HepG2 (cell line): ENCODE data around the gene VPREB3.

ENCODE experiments used
- CTCF ChIP-seq: sonication (generic); formaldehyde crosslinking; IDR thresholded peaks from 2 replicates; pipeline ENCODE4 v1.5.0; 2020; ENCODE audit warnings: mild to moderate bottlenecking, missing genetic modification reagents, moderate library complexity
- NCOA2 ChIP-seq: sonication (generic); formaldehyde crosslinking; IDR thresholded peaks from 2 replicates; pipeline ENCODE4 v1.8.0; 2022; ENCODE audit warnings: inconsistent platforms
- ZNF597 ChIP-seq: sonication (generic); formaldehyde crosslinking; IDR thresholded peaks from 2 replicates; pipeline ENCODE4 v1.5.0; 2020; ENCODE audit warnings: missing genetic modification reagents

- TF ChIP-seq NCOA2 (no peak), CTCF (no peak), ZNF597 (CRISPR knock-in tag) (no peak)
Measured at GRCh38 chr22:23720855-23721254, 33.4 kb downstream of the VPREB3 start.
